ENCODE measurements around the gene TOR2A. TPM values are rescaled to one million over a fixed set of nuclear protein-coding genes. Genes with fewer than 3 reads are reported as not detected.

TOR2A gene
- total RNA-seq, 1 donor from 2014 or later = 5.5 TPM

GRCh38 chr9:127769929-127770582 is 35.0 kb upstream of the TOR2A start:
- DNase-seq (ENCODE audit: low spot score) = no peak
- Histone ChIP-seq H3F3A (ENCODE audit: low read depth) (peaks cover 20% of the 10 kb centered on the region), H3K27me3 (peaks cover 8% of the 10 kb centered on the region), H4K20me1 (ENCODE audit: low read depth) (no peaks in the 10 kb centered on the region), H3K4me2 (peak overlapping the region; percentile 74), H3K4me3 (no peak overlapping the region), H3K9me3 (ENCODE audit: low read depth) (no peaks in the 10 kb centered on the region), H3K79me2 (ENCODE audit: low read depth) (no peaks in the 10 kb centered on the region), H2AFZ (replicated peaks) (no peak overlapping the region), H3K36me3 (no peaks in the 10 kb centered on the region), H3K4me1 (peaks cover 4% of the 10 kb centered on the region), H3K9ac (no peak overlapping the region), H3K27ac (no peak overlapping the region)
- H3K27ac Mint-ChIP-seq = no peak overlapping the region
- no peaks in the 10 kb centered on the region for H3K36me3 Mint-ChIP-seq
- peaks cover 32% of the 10 kb centered on the region for H3K4me1 Mint-ChIP-seq
- H3K27me3 Mint-ChIP-seq (ENCODE audit: insufficient read depth, low read depth) = peaks cover 22% of the 10 kb centered on the region
- TF ChIP-seq EZH2 (IDR thresholded peaks at IDR 0.05) (no peak), EZH2phosphoT487 (IDR thresholded peaks at IDR 0.05) (no peak), CTCF (IDR thresholded peaks at IDR 0.05) (no peak)
- peak overlapping the region; percentile 83 for H3K4me3 Mint-ChIP-seq
- H3K9me3 Mint-ChIP-seq = no peaks in the 10 kb centered on the region

- Mint-ChIP-seq H3K36me3 (no peaks in the 10 kb centered on the region), H3K4me1 (peaks cover 35% of the 10 kb centered on the region), H3K27me3 (ENCODE audit: insufficient read depth, low read depth) (peaks cover 22% of the 10 kb centered on the region), H3K27ac (peak overlapping the region; percentile 4), H3K9me3 (no peaks in the 10 kb centered on the region), H3K4me3 (peak overlapping the region; percentile 44)
- Histone ChIP-seq H4K20me1 (ENCODE audit: low read depth) (no peaks in the 10 kb centered on the region), H3F3A (ENCODE audit: low read depth) (peaks cover 20% of the 10 kb centered on the region), H3K36me3 (no peaks in the 10 kb centered on the region), H2AFZ (replicated peaks) (no peak overlapping the region), H3K27ac (no peak overlapping the region), H3K4me2 (no peak overlapping the region), H3K9ac (no peak overlapping the region), H3K4me1 (peaks cover 4% of the 10 kb centered on the region), H3K79me2 (ENCODE audit: low read depth) (no peaks in the 10 kb centered on the region), H3K4me3 (no peak overlapping the region), H3K9me3 (ENCODE audit: low read depth) (no peaks in the 10 kb centered on the region), H3K27me3 (peaks cover 8% of the 10 kb centered on the region)
- DNase-seq (ENCODE audit: low spot score) = no peak
- TF ChIP-seq CTCF (IDR thresholded peaks at IDR 0.05) (no peak), EZH2 (IDR thresholded peaks at IDR 0.05) (no peak), EZH2phosphoT487 (IDR thresholded peaks at IDR 0.05) (no peak)
Observed at GRCh38 chr9:127769101-127769500, 34.0 kb upstream of the TOR2A start.

- Histone ChIP-seq H3K79me2 (ENCODE audit: low read depth) (no peaks in the 10 kb centered on the region), H3K4me3 (no peak overlapping the region), H3K36me3 (no peaks in the 10 kb centered on the region), H3K27me3 (peaks cover 8% of the 10 kb centered on the region), H3K9me3 (ENCODE audit: low read depth) (no peaks in the 10 kb centered on the region), H2AFZ (replicated peaks) (no peak overlapping the region), H3K4me1 (peaks cover 4% of the 10 kb centered on the region), H3K9ac (no peak overlapping the region), H3K27ac (no peak overlapping the region), H3K4me2 (no peak overlapping the region), H4K20me1 (ENCODE audit: low read depth) (no peaks in the 10 kb centered on the region), H3F3A (ENCODE audit: low read depth) (peaks cover 20% of the 10 kb centered on the region)
- peaks cover 26% of the 10 kb centered on the region for H3K27me3 Mint-ChIP-seq (ENCODE audit: insufficient read depth, low read depth)
- H3K4me1 Mint-ChIP-seq = peaks cover 39% of the 10 kb centered on the region
- H3K27ac Mint-ChIP-seq = peak overlapping the region; percentile 4
- peak overlapping the region; percentile 44 for H3K4me3 Mint-ChIP-seq
- H3K9me3 Mint-ChIP-seq = no peaks in the 10 kb centered on the region
- no peaks in the 10 kb centered on the region for H3K36me3 Mint-ChIP-seq
- no peak for DNase-seq (ENCODE audit: low spot score)
- TF ChIP-seq CTCF (IDR thresholded peaks at IDR 0.05) (no peak), EZH2phosphoT487 (IDR thresholded peaks at IDR 0.05) (no peak), EZH2 (IDR thresholded peaks at IDR 0.05) (no peak)
Observed at GRCh38 chr9:127768698-127769097, 33.6 kb upstream of the TOR2A start.

Measured in neural progenitor cell (in vitro differentiated cells).